HepG2 (cell line): ENCODE data around the gene EPB41L1. TPM values are rescaled to one million over a fixed set of nuclear protein-coding genes. Genes with fewer than 3 reads are reported as not detected.

ENCODE experiments used
- CHD4 ChIP-seq: fragments of 200-600 bp; sonication (generic); IDR thresholded peaks from 2 replicates; pipeline ENCODE4 v1.7.0; 2017; ENCODE audit warnings: mild to moderate bottlenecking, low read length, borderline replicate concordance
- MIER2 ChIP-seq: IDR thresholded peaks from 2 replicates; pipeline ENCODE4 v1.6.1; 2016; ENCODE audit warnings: missing biosample characterization, missing genetic modification reagents
- MIXL1 ChIP-seq: IDR thresholded peaks from 2 replicates; pipeline ENCODE4 v1.6.1; 2016
- RBM22 ChIP-seq: fragments of 200-400 bp; formaldehyde crosslinking; optimal IDR thresholded peaks from 2 replicates; pipeline ENCODE3; 2017; ENCODE audit warnings: mild to moderate bottlenecking, low read length, moderate library complexity
- RFX3 ChIP-seq: IDR thresholded peaks from 2 replicates; pipeline ENCODE4 v1.6.1; 2016; ENCODE audit warnings: missing biosample characterization, missing genetic modification reagents
- RORA ChIP-seq: sonication (generic); formaldehyde crosslinking; IDR thresholded peaks from 2 replicates; pipeline ENCODE4 v1.5.0; 2020; ENCODE audit warnings: mild to moderate bottlenecking, missing genetic modification reagents, moderate library complexity
- SIX4 ChIP-seq: sonication (generic); formaldehyde crosslinking; IDR thresholded peaks from 2 replicates; pipeline ENCODE4 v1.4.0; 2020; ENCODE audit warnings: missing genetic modification reagents
- SMARCE1 ChIP-seq: fragments of 450-650 bp; IDR thresholded peaks from 2 replicates; pipeline ENCODE4 v1.6.1; 2017; ENCODE audit warnings: borderline replicate concordance
- TMF1 ChIP-seq: sonication (generic); formaldehyde crosslinking; IDR thresholded peaks from 2 replicates; pipeline ENCODE4 v1.8.1; 2022; ENCODE audit warnings: low read depth, missing genetic modification reagents
- TP53 ChIP-seq: sonication (generic); formaldehyde crosslinking; conservative IDR thresholded peaks from 2 replicates; pipeline ENCODE4 v1.4.0; 2020; ENCODE audit warnings: missing genetic modification reagents
- U2AF1 ChIP-seq: fragments of 200-400 bp; formaldehyde crosslinking; optimal IDR thresholded peaks from 2 replicates; pipeline ENCODE3; 2017; ENCODE audit warnings: mild to moderate bottlenecking, low read depth, low read length
- ZNF567 ChIP-seq: sonication (generic); formaldehyde crosslinking; IDR thresholded peaks from 2 replicates; pipeline ENCODE4 v1.8.1; 2023; ENCODE audit warnings: mild to moderate bottlenecking, missing genetic modification reagents, borderline replicate concordance
- ZNF773 ChIP-seq: sonication (generic); formaldehyde crosslinking; IDR thresholded peaks from 2 replicates; pipeline ENCODE4 v1.4.0; 2020; ENCODE audit warnings: missing genetic modification reagents, borderline replicate concordance
- ZNF879 ChIP-seq: sonication (generic); formaldehyde crosslinking; IDR thresholded peaks from 2 replicates; pipeline ENCODE4 v1.8.1; 2023; ENCODE audit warnings: missing genetic modification reagents
- polyA plus RNA-seq, 8 experiments: library from polyadenylated mRNA; depleted of rRNA in 3 of 8; stranded (reverse) in 7 of 8; unstranded in 1 of 8; fragments of >200 nt; fragmentation: Illumina TruSeq in 4 of 8; extraction: Trizol in 4 of 8; gene quantifications; 2 replicates each; pipeline versions ENCODE4 v1.2.1 to v1.2.3, GENCODE V29; 2011 to 2016; ENCODE audit warnings: low read depth in 4 of 8, missing spikeins in 1 of 8, mixed read lengths in 1 of 8; ENCODE audit not compliant: insufficient read depth in 1 of 8
- total RNA-seq, 5 experiments: library from RNA; depleted of rRNA; stranded (reverse); fragments of >200 nt; fragmentation: Illumina TruSeq; extraction: Trizol; gene quantifications; 2 replicates each; pipeline ENCODE4 v1.2.3, GENCODE V29; 2016; ENCODE audit warnings: low read depth in 1 of 5
- TF ChIP-seq, protein P1 (sequence below): sonication (generic); formaldehyde crosslinking; IDR thresholded peaks from 2 replicates; pipeline ENCODE4 v1.8.1; 2023; ENCODE audit warnings: mild to moderate bottlenecking, moderate library complexity, missing genetic modification reagents
- TF ChIP-seq, protein P2 (sequence below): sonication (generic); formaldehyde crosslinking; IDR thresholded peaks from 2 replicates; pipeline ENCODE4 v1.5.0; 2020; ENCODE audit warnings: missing genetic modification reagents
- TF ChIP-seq, protein P3 (sequence below): sonication (generic); formaldehyde crosslinking; IDR thresholded peaks from 2 replicates; pipeline ENCODE4 v1.4.0; 2020; ENCODE audit warnings: mild to moderate bottlenecking, missing genetic modification reagents
- TF ChIP-seq, protein P4 (sequence below): sonication (generic); formaldehyde crosslinking; IDR thresholded peaks from 2 replicates; pipeline ENCODE4 v1.4.0; 2020; ENCODE audit warnings: missing genetic modification reagents, mild to moderate bottlenecking, borderline replicate concordance
- TF ChIP-seq, protein P5 (sequence below): sonication (generic); formaldehyde crosslinking; IDR thresholded peaks from 2 replicates; pipeline ENCODE4 v1.5.0; 2020; ENCODE audit warnings: mild to moderate bottlenecking, missing genetic modification reagents, moderate library complexity
- TF ChIP-seq, protein P6 (sequence below): sonication (generic); formaldehyde crosslinking; IDR thresholded peaks from 2 replicates; pipeline ENCODE4 v1.5.0; 2020; ENCODE audit warnings: missing genetic modification reagents

Gene EPB41L1
- total and polyA plus RNA-seq, 2 of the 13 experiments (the other 11 are each of a cell fraction or from before 2014, with no cell fraction given), result 16.7 to 39.0 TPM

DNA sequence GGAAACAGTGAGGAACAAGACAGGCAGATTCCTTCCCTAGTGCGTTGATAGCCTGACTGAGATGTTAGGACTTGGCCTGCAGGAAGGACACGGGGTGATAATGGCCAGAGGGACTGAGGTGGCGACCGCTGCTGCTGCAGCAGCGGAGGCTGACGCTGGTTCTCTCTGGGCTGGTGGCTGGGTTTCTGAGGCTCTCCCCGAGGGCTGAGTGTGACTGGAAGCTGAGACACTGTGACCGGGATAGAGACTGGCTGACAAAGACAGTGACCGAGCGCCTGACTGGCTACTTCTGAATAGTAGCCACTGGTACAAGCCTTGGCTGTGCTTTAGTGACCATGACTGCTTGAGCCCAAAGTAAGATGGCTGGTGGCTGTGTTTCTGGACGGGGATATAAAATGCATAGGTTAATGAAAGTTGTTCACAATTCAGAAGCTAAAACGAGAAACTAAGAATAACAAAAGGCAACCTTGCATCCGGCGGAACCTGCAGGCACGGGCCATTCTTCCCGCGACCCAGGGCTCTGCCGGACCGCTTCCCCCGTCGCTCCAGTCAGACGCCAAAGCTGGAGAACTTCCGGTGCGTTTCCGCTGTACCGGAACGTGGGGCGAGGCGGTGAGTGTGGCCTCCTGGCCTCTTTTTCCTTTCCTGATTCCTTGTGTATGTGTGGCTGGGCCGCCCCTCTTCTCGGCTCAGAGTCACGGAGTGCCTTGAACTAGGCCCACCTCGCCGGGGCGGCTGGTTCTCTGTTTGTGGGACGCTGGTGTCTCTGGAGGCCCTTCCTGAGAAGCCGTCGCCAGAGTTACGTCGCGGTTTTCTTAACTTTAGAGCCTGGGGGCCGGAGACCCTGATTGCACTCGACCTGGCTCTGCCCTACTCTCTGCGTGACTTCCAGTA is 81.6 kb downstream of the EPB41L1 start, which contains the start of gene AAR2 (continued):
- TF ChIP-seq, protein P1, sequence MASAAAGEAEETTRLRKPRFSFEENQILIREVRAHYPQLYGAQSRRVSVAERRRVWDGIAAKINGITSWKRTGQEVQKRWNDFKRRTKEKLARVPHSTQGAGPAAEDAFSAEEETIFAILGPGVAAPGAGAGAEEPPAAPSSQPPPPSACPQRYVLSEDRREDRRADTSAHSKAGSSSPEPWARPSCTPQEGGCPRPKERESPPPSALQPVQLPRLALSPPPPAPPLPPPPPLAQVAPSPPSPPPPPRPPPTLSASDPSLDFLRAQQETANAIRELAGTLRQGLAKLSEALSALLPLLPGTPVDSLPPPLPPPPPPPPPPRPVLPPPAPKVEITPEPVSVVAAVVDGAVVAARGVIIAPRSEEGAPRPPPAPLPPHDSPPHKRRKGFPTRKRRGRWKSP (CRISPR knock-in tag), result peak; percentile 89; the same call in 1 of the 2 replicates
- TF ChIP-seq ZNF773 (CRISPR knock-in tag), result no peak; the same call in 1 of the 2 replicates
- peak; percentile 93 for TF ChIP-seq TP53
- TF ChIP-seq, protein P2, sequence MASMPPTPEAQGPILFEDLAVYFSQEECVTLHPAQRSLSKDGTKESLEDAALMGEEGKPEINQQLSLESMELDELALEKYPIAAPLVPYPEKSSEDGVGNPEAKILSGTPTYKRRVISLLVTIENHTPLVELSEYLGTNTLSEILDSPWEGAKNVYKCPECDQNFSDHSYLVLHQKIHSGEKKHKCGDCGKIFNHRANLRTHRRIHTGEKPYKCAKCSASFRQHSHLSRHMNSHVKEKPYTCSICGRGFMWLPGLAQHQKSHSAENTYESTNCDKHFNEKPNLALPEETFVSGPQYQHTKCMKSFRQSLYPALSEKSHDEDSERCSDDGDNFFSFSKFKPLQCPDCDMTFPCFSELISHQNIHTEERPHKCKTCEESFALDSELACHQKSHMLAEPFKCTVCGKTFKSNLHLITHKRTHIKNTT, result no peak
- no peak; the same call in 1 of the 2 replicates for TF ChIP-seq RORA (CRISPR knock-in tag)
- TF ChIP-seq ZNF879 (CRISPR knock-in tag), result no peak; the same call in 1 of the 2 replicates
- TF ChIP-seq, protein P3, sequence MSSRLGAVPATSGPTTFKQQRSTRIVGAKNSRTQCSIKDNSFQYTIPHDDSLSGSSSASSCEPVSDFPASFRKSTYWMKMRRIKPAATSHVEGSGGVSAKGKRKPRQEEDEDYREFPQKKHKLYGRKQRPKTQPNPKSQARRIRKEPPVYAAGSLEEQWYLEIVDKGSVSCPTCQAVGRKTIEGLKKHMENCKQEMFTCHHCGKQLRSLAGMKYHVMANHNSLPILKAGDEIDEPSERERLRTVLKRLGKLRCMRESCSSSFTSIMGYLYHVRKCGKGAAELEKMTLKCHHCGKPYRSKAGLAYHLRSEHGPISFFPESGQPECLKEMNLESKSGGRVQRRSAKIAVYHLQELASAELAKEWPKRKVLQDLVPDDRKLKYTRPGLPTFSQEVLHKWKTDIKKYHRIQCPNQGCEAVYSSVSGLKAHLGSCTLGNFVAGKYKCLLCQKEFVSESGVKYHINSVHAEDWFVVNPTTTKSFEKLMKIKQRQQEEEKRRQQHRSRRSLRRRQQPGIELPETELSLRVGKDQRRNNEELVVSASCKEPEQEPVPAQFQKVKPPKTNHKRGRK, result no peak
- TF ChIP-seq CHD4, result no peak
- TF ChIP-seq, protein P4, sequence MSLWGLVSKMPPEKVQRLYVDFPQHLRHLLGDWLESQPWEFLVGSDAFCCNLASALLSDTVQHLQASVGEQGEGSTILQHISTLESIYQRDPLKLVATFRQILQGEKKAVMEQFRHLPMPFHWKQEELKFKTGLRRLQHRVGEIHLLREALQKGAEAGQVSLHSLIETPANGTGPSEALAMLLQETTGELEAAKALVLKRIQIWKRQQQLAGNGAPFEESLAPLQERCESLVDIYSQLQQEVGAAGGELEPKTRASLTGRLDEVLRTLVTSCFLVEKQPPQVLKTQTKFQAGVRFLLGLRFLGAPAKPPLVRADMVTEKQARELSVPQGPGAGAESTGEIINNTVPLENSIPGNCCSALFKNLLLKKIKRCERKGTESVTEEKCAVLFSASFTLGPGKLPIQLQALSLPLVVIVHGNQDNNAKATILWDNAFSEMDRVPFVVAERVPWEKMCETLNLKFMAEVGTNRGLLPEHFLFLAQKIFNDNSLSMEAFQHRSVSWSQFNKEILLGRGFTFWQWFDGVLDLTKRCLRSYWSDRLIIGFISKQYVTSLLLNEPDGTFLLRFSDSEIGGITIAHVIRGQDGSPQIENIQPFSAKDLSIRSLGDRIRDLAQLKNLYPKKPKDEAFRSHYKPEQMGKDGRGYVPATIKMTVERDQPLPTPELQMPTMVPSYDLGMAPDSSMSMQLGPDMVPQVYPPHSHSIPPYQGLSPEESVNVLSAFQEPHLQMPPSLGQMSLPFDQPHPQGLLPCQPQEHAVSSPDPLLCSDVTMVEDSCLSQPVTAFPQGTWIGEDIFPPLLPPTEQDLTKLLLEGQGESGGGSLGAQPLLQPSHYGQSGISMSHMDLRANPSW (CRISPR knock-in tag), result peak; percentile 43; the same call in 1 of the 2 replicates
- peak; percentile 55 for TF ChIP-seq RFX3
- TF ChIP-seq ZNF567, result no peak; the same call in 1 of the 2 replicates
- TF ChIP-seq MIXL1 (CRISPR knock-in tag), result peak; percentile 95
- no peak; the same call in 1 of the 2 replicates for TF ChIP-seq TMF1 (CRISPR knock-in tag)
- TF ChIP-seq RBM22, result peak; percentile 83
- peak; percentile 79 for TF ChIP-seq SIX4 (CRISPR knock-in tag)
- no peak for TF ChIP-seq SMARCE1
- TF ChIP-seq MIER2 (CRISPR knock-in tag), result peak; percentile 93
- TF ChIP-seq, protein P5, sequence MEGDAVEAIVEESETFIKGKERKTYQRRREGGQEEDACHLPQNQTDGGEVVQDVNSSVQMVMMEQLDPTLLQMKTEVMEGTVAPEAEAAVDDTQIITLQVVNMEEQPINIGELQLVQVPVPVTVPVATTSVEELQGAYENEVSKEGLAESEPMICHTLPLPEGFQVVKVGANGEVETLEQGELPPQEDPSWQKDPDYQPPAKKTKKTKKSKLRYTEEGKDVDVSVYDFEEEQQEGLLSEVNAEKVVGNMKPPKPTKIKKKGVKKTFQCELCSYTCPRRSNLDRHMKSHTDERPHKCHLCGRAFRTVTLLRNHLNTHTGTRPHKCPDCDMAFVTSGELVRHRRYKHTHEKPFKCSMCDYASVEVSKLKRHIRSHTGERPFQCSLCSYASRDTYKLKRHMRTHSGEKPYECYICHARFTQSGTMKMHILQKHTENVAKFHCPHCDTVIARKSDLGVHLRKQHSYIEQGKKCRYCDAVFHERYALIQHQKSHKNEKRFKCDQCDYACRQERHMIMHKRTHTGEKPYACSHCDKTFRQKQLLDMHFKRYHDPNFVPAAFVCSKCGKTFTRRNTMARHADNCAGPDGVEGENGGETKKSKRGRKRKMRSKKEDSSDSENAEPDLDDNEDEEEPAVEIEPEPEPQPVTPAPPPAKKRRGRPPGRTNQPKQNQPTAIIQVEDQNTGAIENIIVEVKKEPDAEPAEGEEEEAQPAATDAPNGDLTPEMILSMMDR (CRISPR knock-in tag), result peak; percentile 43; the same call in 1 of the 2 replicates
- TF ChIP-seq U2AF1, result peak; percentile 96
- TF ChIP-seq, protein P6, sequence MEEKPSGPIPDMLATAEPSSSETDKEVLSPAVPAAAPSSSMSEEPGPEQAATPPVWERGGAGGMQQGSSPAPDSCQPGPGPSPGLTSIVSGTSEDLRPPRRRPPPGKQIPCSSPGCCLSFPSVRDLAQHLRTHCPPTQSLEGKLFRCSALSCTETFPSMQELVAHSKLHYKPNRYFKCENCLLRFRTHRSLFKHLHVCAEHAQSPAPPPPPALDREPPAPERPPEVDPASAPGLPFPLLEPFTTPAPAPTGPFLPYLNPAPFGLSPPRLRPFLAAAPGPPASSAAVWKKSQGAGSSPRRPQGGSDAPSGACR (CRISPR knock-in tag), result peak; percentile 99
